NCI-H2196 treated with DMSO at 0.1 percent for 48 hours (cell line): Measurements from ENCODE around the gene TRMT2A.
"Not testable (repeated sequence)": the region's sequence is repeated elsewhere in the genome, so short reads cannot be mapped to it uniquely, and the experiment has no call there.

ENCODE experiments used
- DNase-seq: peaks from one replicate; lab custom pipeline; 2025; ENCODE audit not compliant: unreplicated experiment; lab: John Stamatoyannopoulos, UW

Gene TRMT2A, protein sequence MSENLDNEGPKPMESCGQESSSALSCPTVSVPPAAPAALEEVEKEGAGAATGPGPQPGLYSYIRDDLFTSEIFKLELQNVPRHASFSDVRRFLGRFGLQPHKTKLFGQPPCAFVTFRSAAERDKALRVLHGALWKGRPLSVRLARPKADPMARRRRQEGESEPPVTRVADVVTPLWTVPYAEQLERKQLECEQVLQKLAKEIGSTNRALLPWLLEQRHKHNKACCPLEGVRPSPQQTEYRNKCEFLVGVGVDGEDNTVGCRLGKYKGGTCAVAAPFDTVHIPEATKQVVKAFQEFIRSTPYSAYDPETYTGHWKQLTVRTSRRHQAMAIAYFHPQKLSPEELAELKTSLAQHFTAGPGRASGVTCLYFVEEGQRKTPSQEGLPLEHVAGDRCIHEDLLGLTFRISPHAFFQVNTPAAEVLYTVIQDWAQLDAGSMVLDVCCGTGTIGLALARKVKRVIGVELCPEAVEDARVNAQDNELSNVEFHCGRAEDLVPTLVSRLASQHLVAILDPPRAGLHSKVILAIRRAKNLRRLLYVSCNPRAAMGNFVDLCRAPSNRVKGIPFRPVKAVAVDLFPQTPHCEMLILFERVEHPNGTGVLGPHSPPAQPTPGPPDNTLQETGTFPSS

DNA sequence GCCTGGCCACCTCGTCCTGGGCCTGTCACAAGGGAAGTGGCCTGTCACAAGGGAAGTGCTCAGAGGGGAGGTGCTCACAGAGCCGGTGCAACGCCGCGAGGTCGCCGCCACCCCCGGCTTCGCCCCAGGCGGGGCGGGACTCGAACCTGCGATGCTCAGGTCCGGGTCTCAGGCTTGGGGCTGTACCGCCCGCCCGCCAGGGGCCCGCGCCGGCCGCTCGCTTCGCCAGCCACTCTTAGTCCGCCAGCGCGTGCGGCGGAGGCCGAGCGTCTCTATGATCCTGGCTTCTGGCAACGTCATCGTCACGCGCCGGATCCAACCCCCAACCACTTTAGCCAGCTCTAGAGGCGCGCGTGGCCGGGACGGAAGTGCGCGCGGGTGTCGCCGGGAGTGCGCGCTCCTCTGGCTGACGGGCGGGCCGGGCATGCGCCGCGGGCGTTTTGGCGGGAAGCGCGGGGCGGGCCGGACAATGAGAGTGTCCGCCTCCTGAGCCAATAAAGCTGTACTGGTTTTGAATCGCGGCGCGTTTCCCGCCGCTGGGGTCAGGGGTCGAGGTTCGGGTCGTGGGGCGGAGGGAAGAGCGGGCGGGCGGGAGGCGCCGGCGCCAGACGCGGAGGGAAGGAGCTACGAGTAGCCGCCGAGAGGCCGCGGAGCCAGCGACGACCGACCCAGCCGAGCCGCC lies at the start of gene TRMT2A:
Gene TRMT2A (minus strand): TSS at position 276 of the 682 bp plus-strand sequence. CDS start 320 bp downstream, outside the sequence.
- DNase-seq, result peak; percentile 72

DNA sequence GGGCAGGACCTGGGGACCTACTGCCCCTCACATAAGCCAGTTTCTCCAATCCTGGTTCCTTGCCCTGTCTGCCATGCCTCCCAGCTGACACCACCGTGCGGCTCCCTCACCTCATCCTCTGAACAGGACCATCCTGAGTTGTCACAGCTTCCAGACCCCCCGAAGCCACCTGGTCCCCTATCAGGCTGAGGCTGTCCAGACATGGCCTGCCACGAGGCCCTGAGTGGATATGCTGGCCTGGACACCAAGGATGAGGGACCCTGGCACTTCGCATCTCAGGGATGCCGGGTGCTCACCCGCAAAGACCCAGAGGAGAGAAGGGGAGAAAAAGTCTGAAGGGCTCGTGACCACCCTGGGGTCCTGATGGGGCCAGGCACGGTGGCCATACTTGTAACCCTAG lies 49.7 kb upstream of the TRMT2A start:
- no peak for DNase-seq

DNA sequence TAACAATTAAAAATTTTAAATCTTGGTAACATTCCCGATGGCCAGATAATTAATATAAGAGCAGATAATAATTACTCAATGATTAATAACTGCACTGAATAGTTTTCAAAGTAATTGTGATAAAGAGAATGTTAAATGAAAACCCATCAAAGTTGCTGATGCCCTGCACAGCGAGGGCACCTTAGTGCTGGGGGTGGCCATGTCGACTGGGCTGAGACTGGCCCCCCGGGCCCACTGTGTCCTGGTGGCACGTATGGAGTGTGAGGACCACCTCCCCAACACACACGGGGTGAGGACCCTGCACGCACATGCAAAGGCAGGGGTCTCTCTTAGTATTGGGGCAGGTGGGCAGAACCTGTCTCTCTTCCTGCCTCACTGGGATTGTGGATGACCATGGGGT lies 48.9 kb upstream of the TRMT2A start:
- no peak for DNase-seq

DNA sequence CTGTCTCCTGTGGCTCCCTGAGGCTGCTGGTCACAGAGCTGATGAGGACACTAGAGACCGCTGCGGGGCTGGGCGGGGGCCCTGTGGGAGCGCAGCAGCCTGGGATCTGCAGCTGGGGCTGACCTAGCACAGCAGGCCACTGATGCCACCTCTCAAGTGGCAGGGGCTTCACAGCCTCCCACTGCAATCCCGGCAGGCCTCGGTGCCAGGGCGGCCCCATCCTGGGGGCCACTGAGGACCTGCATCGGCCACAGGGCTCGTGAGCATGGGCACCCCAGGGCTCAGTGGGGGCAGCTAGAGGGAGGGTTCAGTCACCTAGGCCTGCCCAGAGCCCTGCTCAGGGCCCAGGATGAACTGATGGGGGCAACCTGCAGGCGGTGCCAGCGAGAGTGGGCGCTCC lies 48.4 kb upstream of the TRMT2A start:
- no peak for DNase-seq

DNA sequence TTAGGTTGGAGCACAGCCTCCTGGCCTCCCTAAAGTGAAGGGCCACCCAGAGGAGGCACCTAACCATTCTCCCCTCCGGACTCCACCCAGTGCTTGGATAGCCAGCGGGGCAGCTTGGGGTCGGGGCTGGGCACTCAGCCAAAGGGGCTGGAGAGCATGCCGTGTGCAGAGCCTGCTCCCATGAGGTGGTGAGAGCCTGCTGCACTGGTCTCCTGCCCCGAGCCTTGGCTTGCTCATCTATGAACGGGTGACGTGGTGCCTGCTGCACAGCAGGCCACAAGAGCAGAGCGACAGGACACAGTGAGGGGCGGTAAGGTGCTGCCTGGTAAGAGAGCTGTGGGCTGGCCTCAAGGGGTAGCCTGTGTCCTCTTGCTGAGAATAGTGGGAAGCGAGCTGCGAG lies 47.8 kb upstream of the TRMT2A start:
- no peak for DNase-seq

DNA sequence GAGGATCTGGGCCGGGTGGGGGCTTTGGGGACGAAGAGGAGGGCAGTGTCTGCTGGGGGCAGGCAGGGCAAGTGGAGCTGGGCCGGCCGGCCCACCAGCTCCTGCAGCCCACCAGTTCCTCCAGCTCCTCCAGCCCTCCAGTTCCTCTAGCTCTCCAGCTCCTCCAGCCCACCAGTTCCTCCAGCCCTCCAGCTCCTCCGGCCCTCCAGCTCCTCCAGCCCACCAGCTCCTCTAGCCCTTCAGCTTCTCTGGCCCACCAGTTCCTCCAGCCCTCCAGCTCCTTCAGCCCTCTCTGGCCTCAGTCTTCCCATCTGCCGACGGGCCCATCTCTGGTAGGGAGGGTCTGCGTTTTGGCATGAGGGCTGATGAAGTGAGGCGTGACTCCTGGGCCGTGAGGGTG lies 43.0 kb upstream of the TRMT2A start:
- no peak for DNase-seq

DNA sequence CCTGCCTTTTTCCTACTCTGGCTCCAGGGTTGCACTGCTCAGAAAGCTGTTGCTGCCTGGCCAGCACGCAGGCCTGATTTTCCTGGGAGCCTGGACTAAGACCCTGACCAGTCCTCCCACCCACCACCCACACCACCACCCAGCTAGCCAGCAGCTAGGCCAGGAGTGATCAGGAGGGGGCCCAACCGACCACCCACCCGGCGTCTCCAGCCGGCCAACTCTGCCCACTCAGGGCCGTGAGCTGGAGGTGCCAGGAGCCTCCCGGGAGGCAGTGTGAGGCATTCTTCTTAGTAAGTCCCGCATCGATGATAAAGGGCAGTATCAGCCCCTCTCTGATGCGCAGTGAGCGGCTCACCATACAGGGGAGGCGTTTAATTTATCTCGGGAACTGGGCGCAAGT lies 42.5 kb upstream of the TRMT2A start:
- not testable (repeated sequence) for DNase-seq

DNA sequence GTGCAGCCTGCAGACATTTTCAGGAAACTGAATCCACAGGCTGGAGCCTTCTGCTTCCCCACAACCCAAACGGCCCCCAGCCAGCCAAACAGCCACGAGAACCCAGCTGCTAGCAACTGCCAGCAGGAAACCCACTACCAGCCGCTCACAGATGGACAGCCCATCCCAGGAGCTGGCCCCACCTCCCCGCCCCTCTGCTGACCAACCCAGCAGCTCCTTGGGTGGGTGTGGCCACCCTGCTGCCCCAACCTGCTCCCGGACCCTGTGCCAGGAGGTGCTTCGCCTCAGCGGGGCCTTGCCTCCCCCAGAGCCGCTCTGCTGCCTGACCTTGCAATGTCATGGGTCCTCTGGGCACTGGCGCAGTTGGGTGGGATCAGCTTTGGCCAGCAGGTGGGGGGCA lies 42.0 kb upstream of the TRMT2A start:
- no peak for DNase-seq

DNA sequence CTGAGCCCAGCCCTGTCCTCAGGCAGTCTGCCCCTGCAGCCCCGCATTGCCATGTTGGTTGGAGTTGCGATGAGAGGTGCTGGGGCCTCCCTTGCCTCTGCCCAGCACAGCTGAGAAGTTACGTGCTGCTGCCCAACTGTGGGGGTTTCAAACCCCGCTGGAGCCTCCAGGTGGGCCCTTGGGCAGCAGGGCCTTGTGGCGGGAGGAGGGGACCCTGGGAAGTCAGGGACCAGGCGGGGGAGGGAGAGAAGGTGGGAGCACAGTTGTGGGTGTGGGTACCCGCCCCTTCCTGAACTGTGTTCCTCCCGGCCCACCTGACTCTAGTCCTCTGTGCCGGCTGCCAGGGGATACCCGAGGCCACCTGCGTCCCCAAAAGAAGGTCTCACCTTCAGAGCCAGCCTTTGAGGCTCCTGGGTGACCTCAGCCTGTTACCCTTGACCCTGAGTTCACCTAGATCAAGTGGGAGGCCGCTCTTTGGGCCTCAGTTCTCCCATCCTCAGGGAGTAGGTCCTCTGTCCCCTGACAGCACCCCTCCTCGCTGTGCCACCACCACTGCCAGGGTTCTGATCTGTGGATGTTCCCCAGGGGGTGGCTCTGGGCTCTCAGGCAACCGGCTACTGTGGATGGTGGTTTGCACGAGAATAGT lies 41.5 kb upstream of the TRMT2A start:
- no peak for DNase-seq

DNA sequence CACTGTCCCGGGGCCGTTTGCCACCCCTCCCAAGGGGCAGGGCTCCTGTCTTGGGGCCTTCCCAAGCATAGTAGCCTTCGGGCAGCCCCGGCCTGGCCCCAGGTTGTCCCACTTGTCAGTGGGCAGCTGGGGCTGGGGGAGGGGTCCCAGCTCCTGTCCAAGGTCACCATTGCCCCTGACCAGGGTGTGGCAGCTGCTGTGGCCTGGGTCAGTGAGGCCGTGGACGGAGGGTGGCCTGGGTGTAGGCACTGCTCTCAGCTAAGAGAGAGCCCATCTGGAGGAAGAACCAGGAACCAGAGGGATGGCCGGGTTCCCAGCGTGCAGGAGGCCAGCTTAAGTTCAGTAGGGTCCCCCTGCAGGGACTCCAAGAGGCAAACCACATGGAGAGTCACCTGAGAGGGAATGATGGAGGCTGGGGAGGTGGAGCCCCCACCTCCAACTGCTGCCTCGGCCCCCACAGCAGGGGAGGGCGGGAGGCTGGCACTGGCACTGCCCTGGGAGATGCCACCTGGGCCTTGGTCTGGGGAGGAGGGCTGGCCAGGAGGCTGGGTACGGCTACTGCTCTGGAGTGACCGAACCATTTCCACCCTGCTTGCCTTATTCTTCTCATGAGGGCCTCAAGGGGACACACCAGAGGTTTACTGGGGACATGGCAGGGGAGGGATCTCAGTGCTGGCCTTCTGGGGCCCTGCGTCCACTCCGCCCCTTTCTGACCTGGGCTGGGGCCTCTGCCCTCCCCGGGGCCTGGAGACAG lies 40.6 kb upstream of the TRMT2A start:
- no peak for DNase-seq

DNA sequence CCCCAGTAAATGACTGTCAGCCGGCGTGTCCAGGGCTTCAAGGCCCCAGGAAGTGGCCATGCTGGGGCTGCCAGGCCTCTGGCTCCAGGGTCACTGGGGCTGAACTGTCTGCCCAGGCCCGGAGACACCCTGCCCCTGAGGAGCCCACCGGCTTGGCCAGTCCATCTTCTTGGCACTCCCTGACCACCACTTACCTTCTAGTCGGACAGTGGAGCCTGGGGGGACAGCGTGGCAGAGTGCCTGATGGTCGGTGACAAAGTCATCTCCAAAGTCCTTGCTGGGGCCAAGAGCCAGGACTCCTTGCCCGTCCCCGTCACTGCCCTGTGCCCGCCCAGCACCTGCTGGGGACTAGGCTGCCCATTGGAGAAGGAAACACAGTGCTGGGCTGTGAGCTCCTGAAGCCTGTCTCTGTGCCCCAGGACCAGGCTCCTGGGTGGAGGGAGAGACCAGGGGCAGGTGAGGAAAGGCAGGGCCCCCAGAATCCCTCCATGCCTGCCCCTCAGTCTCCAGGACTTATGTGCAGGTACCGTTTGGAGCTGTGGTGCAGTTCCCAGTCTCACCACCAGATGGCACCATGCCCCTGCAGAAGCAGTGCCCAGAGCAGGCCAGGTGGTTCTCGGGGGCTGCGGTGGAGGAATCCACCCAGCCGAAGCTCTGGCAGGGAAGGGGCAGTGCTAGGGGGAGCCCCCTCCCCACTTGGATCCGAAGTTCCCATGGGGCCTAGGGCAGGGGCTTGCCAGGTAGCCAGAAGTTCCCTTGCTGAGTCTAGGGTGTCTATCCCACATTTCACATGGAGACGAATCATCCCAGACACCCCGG lies 39.8 kb upstream of the TRMT2A start:
- peak; percentile 1 for DNase-seq

DNA sequence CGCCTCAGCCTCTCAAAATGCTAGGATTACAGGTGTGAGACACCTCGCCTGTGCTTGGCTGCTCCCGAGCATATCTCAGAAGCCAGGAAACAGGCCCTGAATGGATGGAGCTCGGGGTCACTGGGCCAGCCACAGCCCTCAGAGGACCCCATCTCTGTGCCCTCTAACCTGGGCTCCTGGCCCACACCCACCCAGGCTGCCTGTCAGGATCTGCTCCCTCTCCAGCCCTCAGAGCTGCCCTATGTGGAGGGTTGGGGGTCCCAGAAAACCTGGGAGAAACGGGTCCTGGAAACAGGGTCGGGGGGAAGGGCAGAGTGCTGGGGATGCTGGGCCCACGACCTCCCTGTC lies 39.0 kb upstream of the TRMT2A start:
- no peak for DNase-seq

DNA sequence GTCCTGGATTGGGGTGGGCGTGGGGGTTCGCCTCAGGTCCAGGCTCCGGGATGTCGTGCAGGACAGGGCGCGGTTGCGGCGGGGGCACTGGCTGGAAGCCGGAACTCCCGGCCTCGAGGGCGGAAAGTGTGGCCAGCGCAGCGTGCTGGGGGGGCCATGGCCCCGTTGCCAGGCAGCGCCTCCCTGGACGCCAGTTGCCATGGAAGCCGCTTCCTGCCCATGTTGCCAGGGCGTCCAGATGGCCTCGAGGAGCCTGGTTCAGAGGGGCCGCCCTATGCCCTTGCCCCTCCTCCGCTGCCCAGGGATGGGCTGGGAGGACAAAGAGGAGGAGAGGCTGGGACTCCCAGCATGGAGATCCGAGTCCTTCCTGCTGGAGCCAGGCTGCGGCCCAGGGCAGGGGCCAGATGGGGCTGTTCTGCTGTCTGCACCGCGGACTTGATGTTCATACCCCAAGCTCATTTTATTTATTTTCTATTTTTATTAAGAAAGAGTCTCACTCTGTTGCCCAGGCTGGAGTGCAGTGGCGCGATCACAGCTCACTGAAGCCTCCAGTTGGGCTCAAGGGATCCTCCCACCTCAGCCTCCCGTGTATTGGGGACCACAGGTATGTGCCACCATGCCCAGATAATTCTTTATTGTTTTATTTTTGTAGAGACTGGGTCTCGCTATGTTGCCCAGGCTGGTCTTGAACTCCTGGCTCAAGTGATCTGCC lies 38.5 kb upstream of the TRMT2A start:
- peak; percentile 65 for DNase-seq

DNA sequence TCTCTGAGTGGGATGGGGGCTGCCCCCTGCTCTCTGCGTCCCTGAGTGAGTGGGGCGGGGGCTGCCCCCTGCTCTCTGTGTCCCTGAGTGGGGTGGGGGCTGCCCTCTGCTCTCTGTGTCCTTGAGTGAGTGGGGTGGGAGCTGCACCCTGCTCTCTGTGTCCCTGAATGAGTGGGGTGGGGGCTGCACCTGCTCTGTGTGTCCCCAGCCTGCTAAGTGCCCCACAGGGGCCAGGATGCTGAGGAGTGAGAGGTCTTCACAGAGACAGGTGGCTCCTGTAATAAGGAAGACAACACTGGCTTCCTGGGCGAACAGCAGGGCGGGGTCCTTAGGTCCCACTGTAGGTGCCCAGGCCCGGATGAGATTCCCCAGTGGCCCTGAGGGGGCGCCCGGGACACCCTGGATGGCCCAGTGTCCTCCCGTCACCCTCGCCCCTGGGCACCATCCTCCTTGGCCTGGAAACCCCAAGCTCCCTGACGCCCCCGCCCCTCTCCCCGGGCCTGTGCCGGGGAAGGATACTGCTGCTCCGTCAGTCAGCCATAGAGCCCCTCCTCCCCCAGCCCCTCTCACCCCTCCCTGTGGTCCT lies 37.7 kb upstream of the TRMT2A start:
- no peak for DNase-seq

DNA sequence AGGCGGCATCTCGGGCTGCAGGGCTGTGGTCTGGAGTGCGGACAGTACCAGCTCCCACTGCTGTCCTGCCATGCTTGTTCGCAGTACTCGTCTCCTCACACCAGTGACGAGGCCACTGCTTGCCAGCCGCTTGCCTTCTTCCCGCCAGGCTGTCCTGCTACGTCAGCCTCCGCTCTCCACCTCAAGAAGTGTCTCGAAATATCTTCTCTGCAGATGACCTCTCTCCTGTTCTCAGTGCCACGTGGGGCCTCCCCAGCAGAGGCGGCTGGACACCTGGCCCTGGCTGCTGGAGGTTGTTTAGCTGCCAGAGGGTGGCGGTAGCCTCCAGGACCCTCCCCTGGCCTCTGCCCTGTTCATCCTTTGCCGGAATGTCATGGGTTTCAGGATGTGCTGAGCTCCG lies 36.9 kb upstream of the TRMT2A start:
- DNase-seq, result no peak

DNA sequence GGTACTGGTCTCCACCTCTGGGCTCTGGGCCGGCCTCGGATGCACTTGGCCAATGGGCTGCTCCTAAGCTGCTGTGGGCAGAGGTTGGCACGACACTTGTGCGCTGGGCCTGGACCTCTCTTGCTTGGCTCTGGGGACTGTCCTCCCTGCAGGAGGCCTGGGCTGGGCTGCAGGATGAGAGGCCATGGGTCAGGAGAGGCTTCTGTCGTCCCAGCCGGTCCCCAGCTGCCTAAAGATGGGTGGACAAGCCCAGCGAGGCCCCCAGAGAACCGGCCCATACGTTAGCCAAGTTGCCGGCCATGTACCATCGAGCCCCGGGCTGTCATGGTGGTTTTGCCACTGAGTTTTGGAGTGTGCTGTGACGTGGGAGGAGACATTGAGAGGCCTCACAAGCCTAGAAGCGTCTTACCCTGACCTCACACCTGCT lies 35.5 kb upstream of the TRMT2A start:
- DNase-seq, result no peak

DNA sequence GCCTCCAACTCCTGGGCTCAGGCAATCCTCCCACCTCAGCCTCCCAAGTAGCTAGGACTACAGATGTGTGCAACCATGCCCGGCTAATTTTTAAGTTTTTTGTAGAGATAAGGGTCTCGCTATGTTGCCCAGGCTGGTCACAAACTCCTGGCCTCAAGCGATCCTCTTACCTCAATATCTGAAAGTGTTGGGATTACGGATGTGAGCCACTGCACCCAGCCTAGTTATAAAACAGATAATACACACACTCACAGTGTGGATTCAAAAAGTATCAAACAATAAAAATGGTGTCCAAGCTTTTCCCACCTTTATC lies 34.2 kb upstream of the TRMT2A start:
- DNase-seq, result no peak

DNA sequence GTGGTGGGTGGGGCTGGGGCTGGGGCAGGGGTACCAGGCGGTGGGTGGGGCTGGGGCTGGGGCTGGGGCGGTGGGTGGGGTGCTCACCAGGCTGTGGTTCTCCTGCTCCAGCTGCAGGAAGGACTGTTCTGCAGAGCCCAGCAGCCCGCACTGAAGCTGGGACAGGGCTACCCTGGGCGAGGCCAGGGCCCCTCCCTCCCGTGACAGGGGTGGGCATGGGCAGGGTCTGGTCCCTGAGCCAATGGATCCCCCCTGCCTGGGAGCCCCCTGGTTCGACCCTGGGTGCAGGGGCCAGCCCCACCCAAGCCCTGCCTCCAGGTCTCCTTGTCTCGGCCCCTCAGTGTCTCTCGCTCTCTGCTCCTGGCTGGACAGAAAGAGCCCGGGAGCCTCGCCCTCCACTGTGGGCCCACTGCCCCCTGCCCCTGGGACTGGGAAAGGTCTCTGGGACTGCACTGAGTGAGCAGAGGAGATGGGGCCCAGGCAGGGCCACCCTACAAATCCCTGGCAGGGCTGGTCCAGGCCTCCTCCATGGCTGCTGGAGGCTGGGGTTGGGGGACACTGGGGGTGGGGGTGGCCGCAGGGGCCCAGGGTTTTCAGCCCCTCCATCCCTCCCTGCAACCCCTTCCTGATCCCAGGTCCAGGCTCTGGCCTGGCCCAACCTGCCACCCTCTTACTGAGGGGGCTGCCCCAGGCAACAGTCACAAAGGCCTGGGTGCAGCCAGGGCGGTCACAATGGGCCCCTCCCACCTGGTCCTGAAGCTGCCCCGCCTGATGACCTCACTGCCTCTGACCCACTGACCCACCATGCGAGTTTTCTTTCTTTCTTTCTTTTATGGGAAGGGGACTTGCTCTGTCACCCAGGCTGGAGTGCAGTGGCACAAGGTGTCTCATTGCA lies 33.6 kb upstream of the TRMT2A start, which contains the start of gene CCDC188:
Gene CCDC188 (minus strand): TSS at position 675 of the 895 bp plus-strand sequence. CDS start 69 bp downstream, at position 606.
- no peak for DNase-seq
